Astrocyte (in vitro differentiated cells and primary cell): Measurements from ENCODE around the gene AHSP.

Experiments used
- CTCF ChIP-seq: IDR thresholded peaks from 2 replicates; pipeline ENCODE4 v1.5.1; 2011; ENCODE audit warnings: low read depth, mild to moderate bottlenecking, inconsistent platforms, low read length, moderate library complexity; ENCODE audit not compliant: insufficient read depth
- EZH2 ChIP-seq: IDR thresholded peaks from 2 replicates; pipeline ENCODE4 v1.6.1; 2012; ENCODE audit warnings: mild to moderate bottlenecking, low read length, inconsistent platforms; ENCODE audit not compliant: insufficient read depth

DNA sequence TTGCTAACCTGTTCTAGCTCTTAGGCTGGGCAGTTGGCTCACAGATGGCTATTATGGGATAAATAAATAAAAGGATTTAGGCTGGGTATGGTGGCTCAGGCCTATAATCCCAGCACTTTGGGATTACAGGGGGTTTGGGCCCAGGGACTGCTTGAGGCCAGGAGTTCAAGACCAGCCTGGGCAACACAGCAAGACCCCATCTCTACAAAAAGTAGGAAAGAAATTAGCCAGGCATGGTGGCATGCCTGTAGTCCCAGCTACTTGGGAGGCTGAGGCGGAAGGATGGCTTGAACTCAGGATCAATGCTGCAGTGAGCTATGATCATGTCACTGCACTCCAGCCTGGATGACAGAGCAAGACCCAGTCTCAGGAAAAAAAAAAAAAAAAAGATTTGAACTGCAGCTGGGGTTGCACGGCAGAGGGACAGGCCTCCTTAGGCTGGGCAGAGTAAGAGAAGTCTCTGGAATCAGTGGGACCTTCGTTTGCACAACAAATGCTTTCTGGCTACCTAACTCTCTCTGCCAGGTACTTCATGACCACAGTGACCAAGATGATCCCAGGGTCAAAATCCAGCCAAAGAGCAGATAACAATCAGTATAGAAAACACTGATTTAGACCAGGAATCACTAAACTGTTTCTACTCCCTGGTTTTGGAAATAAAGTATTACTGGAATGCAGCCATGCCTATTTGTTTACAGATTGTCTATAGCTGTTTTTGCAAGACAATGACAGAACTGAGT is 26.3 kb upstream of the AHSP start:
- no peak for TF ChIP-seq EZH2
- no peak for TF ChIP-seq CTCF
